ENCODE measurements around the gene CLDN7. TPM values are rescaled to one million over a fixed set of nuclear protein-coding genes. Genes with fewer than 3 reads are reported as not detected.

CLDN7 gene
- polyA plus RNA-seq, 1 donor (not counting 4 experiments of a cell fraction or from before 2014, with no cell fraction given): 6.3 TPM

- TF ChIP-seq EZH2 (IDR thresholded peaks at IDR 0.05; ENCODE audit: low read length): no peak
- TF ChIP-seq CTCF (optimal IDR thresholded peaks at IDR 0.05 in 1 of 3, IDR thresholded peaks at IDR 0.05 in 1 of 3, conservative IDR thresholded peaks at IDR 0.05 in 1 of 3; ENCODE audit: extremely low read depth in 1 of 3, insufficient read depth in 2 of 3, low read length in 3 of 3): peak in 1 of 3 experiments; percentile 0
- DNase-seq (ENCODE audit: low read depth, low spot score): no peak
- Histone ChIP-seq H3K79me2 (ENCODE audit: control insufficient read depth, insufficient read depth, low read length) (peaks cover 34% of the 10 kb centered on the region), H4K20me1 (ENCODE audit: control insufficient read depth, extremely low read depth, insufficient read depth, low read length) (no peaks in the 10 kb centered on the region), H3K4me2 (ENCODE audit: control insufficient read depth, extremely low read depth, insufficient read depth, low read depth, low read length) (peak overlapping the region; percentile 95), H3K9ac (ENCODE audit: control insufficient read depth, extremely low read depth, insufficient read depth, low read length) (peak overlapping the region; percentile 96), H3K4me1 (ENCODE audit: control insufficient read depth, extremely low read depth, insufficient read depth, low read length) (peaks cover 20% of the 10 kb centered on the region), H3K4me3 (ENCODE audit: control insufficient read depth in 2 of 3, extremely low read depth in 1 of 3, insufficient read depth in 2 of 3, low read depth in 1 of 3, low read length in 3 of 3) (peak overlapping the region; percentile 68 to 90 (median 69)), H3K27ac (ENCODE audit: control insufficient read depth, insufficient read depth, low read length) (peak overlapping the region; percentile 99), H3K36me3 (ENCODE audit: control insufficient read depth in 2 of 2, extremely low read depth in 1 of 2, insufficient read depth in 2 of 2, low read length in 2 of 2) (peaks cover 19 to 25% of the 10 kb centered on the region in 2 experiments), H3K9me1 (ENCODE audit: control insufficient read depth, extremely low read depth, insufficient read depth, low read length) (no peaks in the 10 kb centered on the region), H2AFZ (ENCODE audit: control insufficient read depth, low read length) (peak overlapping the region; percentile 72), H3K9me3 (ENCODE audit: control insufficient read depth, low read depth, low read length) (no peaks in the 10 kb centered on the region), H3K27me3 (ENCODE audit: control insufficient read depth, extremely low read depth, insufficient read depth, low read length) (no peaks in the 10 kb centered on the region)
- FAIRE-seq: peak; percentile 80
- dilution Hi-C loops (cut with MboI; ENCODE audit: extremely low pct_ligation_motif_present, low sequenced_read_pairs): no loop called here
These were observed 19.4 kb downstream of the CLDN7 start for GRCh38 chr17:7242717-7243452.

DNA sequence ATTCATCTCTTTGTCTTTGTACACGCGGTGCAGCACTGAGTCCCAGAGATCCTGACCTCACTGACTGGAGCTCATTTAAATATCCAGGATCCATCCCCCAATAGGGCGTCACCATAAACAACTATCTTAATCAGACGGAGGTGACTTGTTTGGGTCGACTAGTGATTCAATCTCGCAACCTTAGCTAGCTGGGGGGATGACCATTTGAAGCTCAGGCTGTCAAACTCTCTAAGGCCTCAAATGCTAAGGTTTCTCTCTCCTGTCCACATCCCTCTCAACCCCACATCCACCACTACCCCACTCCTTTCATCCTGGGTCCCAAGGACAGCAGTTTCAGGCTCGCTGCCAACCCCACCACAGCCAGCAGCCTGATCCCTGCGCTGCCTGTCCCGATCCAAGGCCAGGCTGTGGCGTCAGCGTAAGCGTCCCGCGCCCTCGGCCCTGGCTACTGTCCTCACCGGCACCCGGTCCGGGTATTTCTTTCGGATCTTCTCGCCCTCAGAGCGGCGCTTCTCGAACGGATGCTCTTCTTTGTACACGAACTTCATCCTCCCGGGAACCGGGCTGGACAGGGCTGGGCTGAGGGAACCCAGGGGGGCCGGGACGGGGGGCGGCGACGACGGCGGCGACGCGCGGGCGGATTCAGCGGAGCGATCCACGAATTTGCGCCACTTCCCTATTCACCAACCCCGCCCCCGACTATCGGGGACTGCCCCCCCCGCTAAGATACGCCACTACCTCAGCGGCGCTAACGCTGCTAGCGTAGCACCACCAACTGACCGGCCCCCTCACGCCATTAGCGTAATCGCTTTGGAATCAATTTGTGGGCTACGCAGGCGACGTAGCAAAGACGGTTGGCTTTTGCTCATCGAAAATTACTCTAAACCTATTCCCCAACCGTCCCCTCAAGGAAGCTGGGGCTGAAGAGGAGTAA lies 20.2 kb downstream of the CLDN7 start, which contains the start of gene GABARAP:
TSS of gene GABARAP (minus strand) at position 667 of the 934 bp plus-strand sequence. CDS start at position 548, 119 bp downstream.
- Histone ChIP-seq H3K9ac (ENCODE audit: control insufficient read depth, extremely low read depth, insufficient read depth, low read length) (peak within 1 kb of the TSS; percentile 96), H3K9me3 (ENCODE audit: control insufficient read depth, low read depth, low read length) (no peaks in the 10 kb centered on the region), H3K27ac (ENCODE audit: control insufficient read depth, insufficient read depth, low read length) (peak within 1 kb of the TSS; percentile 99), H3K36me3 (ENCODE audit: control insufficient read depth in 2 of 2, extremely low read depth in 1 of 2, insufficient read depth in 2 of 2, low read length in 2 of 2) (peaks cover 22 to 24% of the 10 kb centered on the region in 2 experiments), H4K20me1 (ENCODE audit: control insufficient read depth, extremely low read depth, insufficient read depth, low read length) (no peaks in the 10 kb centered on the region), H3K9me1 (ENCODE audit: control insufficient read depth, extremely low read depth, insufficient read depth, low read length) (no peaks in the 10 kb centered on the region), H3K4me3 (ENCODE audit: control insufficient read depth in 2 of 3, extremely low read depth in 1 of 3, insufficient read depth in 2 of 3, low read depth in 1 of 3, low read length in 3 of 3) (peak within 1 kb of the TSS; percentile 68 to 90 (median 69)), H3K27me3 (ENCODE audit: control insufficient read depth, extremely low read depth, insufficient read depth, low read length) (no peaks in the 10 kb centered on the region), H3K4me1 (ENCODE audit: control insufficient read depth, extremely low read depth, insufficient read depth, low read length) (peaks cover 25% of the 10 kb centered on the region), H3K79me2 (ENCODE audit: control insufficient read depth, insufficient read depth, low read length) (peaks cover 31% of the 10 kb centered on the region), H3K4me2 (ENCODE audit: control insufficient read depth, extremely low read depth, insufficient read depth, low read depth, low read length) (peak within 1 kb of the TSS; percentile 95), H2AFZ (ENCODE audit: control insufficient read depth, low read length) (peak within 1 kb of the TSS; percentile 72)
- FAIRE-seq (peak; percentile 26), DNase-seq (ENCODE audit: low read depth, low spot score) (no peak)
- dilution Hi-C loops (cut with MboI; ENCODE audit: extremely low pct_ligation_motif_present, low sequenced_read_pairs): no loop called here
- TF ChIP-seq CTCF (optimal IDR thresholded peaks at IDR 0.05 in 1 of 3, IDR thresholded peaks at IDR 0.05 in 1 of 3, conservative IDR thresholded peaks at IDR 0.05 in 1 of 3; ENCODE audit: extremely low read depth in 1 of 3, insufficient read depth in 2 of 3, low read length in 3 of 3) (peak in 1 of 3 experiments; percentile 1), EZH2 (IDR thresholded peaks at IDR 0.05; ENCODE audit: low read length) (no peak)
